Spleen (tissue), 7 donors: ENCODE measurements around the gene MYLK4.

Experiments used
- POLR2A ChIP-seq, 3 donors: fragments of 450-650 bp; IDR thresholded peaks; one replicate each; pipeline ENCODE4 v1.5.1; 2017; ENCODE audit warnings: antibody characterized with exemption in 3 of 3, mild to moderate bottlenecking in 1 of 3
- POLR2AphosphoS5 ChIP-seq, 3 donors: sonication (generic); formaldehyde crosslinking; IDR thresholded peaks; one replicate each; pipeline ENCODE4 v1.5.1; 2017; ENCODE audit warnings: antibody characterized with exemption in 3 of 3
- TF ChIP-seq, protein P1 (sequence below), 11 experiments: fragments of 200-600 bp in 7 of 11; fragments of 450-650 bp in 4 of 11; sonication (generic) in 4 of 11; IDR thresholded peaks in 8 of 11; conservative IDR thresholded peaks in 3 of 11; 1 replicate in 7 of 11; 2 replicates in 4 of 11; pipeline versions ENCODE4 v1.4.0 to v1.8.0; 2016 to 2021; ENCODE audit warnings: antibody characterized with exemption in 11 of 11, inconsistent platforms in 4 of 11, mild to moderate bottlenecking in 1 of 11
- donor health status: DM: no; HTN: no; CAD: no; lungs with moderate emphysema.
- donor health status: DM: no; HTN: no; CAD: no.
- donor health status: DM: no; HTN: no; CAD: no.

DNA sequence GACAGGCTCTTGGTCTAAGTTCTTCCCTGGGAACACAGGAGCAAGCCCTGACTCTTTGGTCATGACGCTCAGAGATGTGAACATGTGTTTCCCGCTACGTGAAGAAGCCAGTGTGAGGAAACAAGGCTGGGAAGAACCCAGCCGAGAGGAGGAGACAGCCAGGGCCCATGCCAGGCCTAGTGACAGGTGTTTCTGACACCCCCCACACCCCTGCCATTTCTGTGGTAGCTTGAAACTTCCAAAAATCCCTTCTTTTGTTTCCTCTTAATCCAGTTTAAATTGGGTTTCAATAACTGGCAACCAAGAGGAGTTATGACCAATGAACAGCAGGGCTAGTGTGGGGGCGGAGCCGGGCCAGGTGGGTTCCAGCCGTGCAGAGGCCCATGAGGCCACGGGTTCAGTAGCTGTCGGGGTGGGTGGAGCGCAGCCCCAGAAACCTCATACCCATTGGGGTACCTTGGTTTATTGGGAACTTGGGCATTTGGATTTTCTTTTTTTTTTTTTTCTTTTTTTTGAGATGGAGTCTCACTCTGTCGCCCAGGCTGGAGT is 47.9 kb upstream of the MYLK4 start:
- TF ChIP-seq, protein P1, sequence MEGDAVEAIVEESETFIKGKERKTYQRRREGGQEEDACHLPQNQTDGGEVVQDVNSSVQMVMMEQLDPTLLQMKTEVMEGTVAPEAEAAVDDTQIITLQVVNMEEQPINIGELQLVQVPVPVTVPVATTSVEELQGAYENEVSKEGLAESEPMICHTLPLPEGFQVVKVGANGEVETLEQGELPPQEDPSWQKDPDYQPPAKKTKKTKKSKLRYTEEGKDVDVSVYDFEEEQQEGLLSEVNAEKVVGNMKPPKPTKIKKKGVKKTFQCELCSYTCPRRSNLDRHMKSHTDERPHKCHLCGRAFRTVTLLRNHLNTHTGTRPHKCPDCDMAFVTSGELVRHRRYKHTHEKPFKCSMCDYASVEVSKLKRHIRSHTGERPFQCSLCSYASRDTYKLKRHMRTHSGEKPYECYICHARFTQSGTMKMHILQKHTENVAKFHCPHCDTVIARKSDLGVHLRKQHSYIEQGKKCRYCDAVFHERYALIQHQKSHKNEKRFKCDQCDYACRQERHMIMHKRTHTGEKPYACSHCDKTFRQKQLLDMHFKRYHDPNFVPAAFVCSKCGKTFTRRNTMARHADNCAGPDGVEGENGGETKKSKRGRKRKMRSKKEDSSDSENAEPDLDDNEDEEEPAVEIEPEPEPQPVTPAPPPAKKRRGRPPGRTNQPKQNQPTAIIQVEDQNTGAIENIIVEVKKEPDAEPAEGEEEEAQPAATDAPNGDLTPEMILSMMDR (IDR thresholded peaks at IDR 0.05 in 8 of 11, conservative IDR thresholded peaks at IDR 0.05 in 3 of 11), result no peak
- TF ChIP-seq POLR2AphosphoS5 (IDR thresholded peaks at IDR 0.05) (no peak), POLR2A (IDR thresholded peaks at IDR 0.05) (no peak)
